GM19099 (cell line): Measurements from ENCODE around the gene EPS15.
A peak's percentile ranks its signal among the peaks of the same experiment; 100 is the strongest.

Experiments
- POLR2A ChIP-seq: IDR thresholded peaks from 3 replicates; pipeline ENCODE4 v1.6.1; 2011; ENCODE audit warnings: low read depth; ENCODE audit not compliant: insufficient read length; ENCODE audit errors: extremely low read depth

Gene EPS15

DNA sequence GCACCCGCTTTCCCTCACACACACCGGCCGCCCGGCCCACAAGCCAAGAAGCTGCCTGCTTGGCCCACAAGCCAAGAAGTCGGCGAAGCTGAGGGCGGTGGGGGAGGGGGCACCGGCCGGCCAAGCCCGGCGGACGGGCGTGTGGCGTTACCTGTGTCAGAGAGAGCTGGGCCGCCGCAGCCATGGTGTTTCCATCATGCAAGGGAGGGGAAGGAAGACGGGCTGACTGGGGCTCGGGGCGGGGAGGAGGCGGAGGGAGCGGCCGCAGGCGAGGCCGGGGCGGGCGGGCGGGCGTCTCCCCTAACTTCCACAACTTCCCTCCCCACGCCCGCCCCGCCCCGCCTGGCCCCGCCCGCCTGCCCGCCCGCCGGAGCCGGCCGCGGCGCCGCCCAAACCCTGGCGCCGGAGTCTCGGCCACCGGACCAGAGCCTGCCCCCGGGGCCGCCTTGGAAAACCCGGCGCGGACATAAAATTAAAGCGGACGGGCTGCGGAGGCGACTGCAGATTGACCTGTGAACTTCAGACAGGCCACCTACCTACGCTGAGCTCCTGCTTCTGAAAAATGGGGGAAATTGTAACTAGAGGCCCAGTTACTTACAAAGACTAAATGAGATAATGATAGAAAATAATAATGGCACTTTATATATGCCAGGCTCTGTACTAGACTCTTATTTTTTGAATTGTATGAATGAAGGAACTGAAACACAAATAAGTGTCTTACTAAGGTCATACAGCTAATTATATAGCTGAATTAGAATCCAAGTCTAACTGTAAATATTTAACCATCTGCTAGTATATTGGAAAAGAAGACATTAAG lies at the start of gene EPS15:
EPS15 (minus strand) TSS at position 219 of the 817 bp plus-strand sequence; CDS start at position 184, 35 bp downstream.
- TF ChIP-seq POLR2A: peak; percentile 76

GRCh38 chr1:51568231-51568935 lies 49.3 kb upstream of the EPS15 start:
- no peak for TF ChIP-seq POLR2A

GRCh38 chr1:51567653-51568052 lies 48.6 kb upstream of the EPS15 start:
- TF ChIP-seq POLR2A: no peak

- TF ChIP-seq POLR2A: no peak
These were observed 47.2 kb upstream of the EPS15 start for GRCh38 chr1:51566260-51566659.

DNA sequence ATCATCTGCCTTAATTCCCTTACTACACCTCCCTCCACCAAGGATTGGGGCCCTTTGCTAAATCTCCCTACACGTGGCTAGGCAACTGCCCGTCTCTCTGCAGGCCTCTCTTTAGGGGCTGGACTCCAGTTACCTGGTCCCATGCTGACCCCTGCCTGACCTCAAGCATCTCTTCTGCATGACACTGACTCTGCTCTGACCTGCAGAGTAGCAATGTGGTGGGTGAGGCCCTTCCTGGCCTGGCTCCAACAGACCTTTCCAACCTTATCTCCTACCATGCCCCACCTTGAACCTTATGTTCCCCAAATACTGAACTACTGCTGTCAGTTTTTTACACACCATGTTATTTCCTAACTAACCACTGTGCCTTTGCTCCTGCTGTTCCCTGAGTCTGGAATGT lies 45.9 kb upstream of the EPS15 start:
- TF ChIP-seq POLR2A: no peak

DNA sequence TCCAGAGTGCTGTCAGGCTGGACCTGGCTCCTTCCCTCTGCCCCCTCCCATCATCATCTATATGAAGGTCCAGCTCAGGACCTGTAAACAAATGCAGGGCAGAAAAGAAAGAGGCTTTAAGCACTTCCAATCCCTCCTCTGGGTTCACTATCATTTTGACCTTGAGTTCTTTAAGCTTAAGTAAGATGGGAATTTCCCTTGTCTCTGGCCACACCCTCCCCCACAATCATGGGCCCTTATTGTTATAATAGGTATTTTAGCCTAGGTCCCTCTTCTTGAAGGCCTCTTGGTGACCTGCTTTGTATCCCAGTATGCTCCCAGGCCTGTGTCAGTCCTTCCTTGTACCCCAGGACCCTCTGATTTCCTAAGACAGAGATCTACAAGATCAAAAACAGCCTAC lies 45.1 kb upstream of the EPS15 start:
- no peak for TF ChIP-seq POLR2A

GRCh38 chr1:51561702-51562101 lies 42.6 kb upstream of the EPS15 start:
- no peak for TF ChIP-seq POLR2A

DNA sequence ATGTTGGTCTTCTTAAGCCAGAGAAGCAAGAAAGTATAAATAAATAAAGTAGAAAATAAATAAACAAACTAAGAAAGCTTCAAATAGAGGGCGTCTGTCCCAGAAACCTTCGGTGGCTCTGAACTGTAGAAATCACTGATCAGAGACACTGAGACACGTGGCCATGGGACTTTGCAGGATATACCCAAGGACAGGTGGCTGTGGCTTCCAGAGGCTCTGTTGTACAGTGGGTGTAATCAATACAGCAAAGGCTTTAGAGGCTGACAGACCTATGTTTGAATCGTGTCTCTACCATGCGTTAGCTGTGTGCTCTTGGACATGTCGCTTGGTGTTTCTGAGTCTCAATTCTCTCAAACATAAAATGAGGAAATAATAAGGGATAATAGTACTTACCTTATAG lies 41.0 kb upstream of the EPS15 start:
- no peak for TF ChIP-seq POLR2A

GRCh38 chr1:51559501-51559900 lies 40.4 kb upstream of the EPS15 start:
- no peak for TF ChIP-seq POLR2A

- TF ChIP-seq POLR2A: no peak
These were observed 40.0 kb upstream of the EPS15 start for GRCh38 chr1:51559064-51559500.

GRCh38 chr1:51558375-51558924 lies 39.4 kb upstream of the EPS15 start:
- no peak for TF ChIP-seq POLR2A

- no peak for TF ChIP-seq POLR2A
These were observed 38.1 kb upstream of the EPS15 start for GRCh38 chr1:51557168-51557567.

DNA sequence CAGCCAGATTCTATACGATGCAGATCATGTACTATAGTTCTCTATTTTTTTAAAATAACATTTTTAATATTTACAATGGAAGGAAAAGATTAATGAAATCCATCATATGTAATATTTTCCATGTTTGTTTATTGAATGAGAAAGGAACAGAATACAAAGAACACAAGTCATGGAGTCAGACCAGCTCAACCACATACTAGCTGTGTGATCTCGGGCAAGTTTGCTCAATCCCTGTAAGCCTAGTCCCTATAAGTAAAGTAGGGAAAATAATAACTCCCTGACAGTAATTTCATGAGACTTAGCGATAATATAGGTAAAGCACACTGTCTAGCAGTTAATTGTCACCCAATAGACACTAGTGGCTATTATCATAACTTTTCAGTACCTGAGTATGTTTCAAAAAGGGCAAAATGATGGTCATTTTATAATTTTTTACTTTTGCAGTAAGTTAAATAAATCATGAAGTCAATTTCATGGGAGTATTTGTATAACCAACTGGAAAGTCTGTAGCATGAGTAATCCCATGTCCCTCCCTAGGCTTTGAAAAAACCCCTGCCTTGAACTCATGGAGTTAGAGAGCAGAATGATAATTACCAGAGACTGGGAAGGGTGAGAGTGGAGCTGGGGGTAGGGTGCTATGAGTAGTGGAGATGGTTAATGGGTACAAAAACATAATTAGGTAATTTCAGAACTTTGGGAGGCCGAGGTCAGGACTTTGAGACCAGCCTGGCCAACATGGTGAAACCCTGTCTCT lies 37.0 kb upstream of the EPS15 start:
- TF ChIP-seq POLR2A: no peak

GRCh38 chr1:51553911-51554310 lies 34.8 kb upstream of the EPS15 start:
- TF ChIP-seq POLR2A: no peak
